ENCODE measurements around the gene XPNPEP3.
"Not testable (repeated sequence)": the region's sequence is repeated elsewhere in the genome, so short reads cannot be mapped to it uniquely, and the experiment has no call there.

The XPNPEP3 gene

DNA sequence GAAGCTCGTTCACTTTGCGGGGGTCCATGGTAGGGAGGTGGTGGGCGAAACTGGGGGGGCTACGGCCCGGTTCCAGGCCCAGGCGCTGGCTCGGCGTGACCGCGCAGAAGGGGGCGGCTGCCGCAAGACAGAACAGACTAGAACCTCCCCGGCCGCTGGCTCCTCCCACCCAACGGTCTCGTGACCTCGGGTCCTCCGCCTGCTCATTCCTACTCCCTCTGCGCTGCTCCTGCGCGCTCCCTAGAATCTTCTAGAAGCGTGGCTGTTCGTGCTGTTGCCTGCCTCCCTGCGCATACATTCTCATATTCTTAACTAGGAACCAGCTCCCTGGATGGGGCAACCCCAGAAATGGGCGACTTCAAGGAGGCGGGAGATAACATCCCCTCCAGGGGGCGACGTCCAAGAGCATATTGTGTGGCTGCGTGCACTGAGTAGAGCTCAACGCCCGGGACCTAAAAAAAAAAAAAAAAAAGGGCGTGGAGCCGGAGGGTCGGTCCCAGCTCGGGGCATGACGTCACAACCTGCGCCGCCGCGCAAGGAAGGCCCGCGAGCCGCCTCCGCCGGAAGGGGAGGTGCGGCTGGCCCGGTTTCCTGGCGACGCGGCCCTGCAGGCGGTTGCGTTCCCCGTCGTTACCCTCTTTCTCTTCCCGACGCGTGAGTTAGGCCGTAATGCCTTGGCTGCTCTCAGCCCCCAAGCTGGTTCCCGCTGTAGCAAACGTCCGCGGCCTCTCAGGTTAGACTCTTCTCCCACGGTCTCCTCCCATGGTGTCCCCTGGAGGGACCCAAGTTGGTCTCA, at the start of gene XPNPEP3, which contains the start of gene ST13:
Gene XPNPEP3, plus strand, starts transcription at position 636 of the 796 bp plus-strand sequence. Its CDS starts 34 bp downstream, at position 670.
Gene ST13, minus strand, starts transcription at position 127 of the 796 bp plus-strand sequence. Its CDS starts 99 bp downstream, at position 28.
- in situ Hi-C loops (cut with HindIII; ENCODE audit: low sequenced_read_pairs): no loop called here

DNA sequence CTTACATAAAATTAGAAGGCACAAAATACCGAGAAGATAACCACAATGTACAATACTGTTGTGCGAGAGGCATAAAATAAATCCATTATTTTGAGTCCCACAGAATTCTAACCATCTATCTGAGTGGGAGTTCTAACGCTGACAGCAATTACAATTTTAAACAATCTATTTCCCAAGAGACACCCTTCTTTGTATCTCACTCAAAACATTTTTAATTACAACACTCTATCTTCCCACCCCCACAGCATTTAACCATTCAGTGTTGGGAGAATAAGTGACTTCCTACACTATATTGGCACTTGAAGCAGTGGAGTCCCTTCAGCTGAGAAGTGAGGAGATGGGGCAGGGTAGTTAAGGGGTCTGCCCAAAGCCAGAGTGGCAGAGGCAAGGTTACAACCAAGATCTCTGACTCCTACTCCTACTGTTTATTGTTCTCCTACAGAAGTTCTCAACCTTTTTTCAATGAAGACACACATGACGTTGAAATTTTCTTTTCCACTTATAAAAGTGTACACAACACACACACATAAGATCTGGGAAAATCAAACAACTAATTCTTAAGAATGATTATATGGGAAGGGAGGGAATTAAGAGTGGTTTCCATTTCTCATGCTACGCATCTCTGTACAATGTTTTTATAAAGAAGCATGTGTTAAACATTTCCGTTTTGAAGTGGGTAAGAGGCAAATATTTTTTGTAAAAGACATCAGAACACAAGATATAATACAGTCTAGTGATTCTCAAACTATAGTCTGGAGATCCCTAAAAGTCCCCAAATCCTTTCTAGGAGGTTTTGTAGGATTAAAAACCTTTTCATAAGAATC, 48.7 kb upstream of the XPNPEP3 start:
- in situ Hi-C loops (cut with HindIII; ENCODE audit: low sequenced_read_pairs): no loop called here

DNA sequence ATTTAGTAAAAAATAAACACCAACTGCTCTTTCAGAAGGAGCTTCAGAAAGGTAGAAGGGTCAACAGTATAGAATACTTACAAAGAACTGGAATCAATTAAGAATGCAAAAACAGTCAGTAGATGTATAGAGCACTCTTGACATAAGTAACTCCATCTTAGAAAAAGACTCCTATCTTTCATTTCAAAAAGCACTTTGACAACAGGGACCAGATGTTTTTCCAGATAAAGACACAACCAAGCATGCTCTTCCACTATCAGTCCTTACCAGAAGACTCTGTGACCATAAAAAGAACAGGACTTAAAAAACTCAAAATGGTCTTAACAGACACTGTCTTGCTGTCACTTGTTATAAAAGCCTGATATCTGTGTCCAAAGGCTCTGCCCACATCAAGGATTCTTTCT, 43.0 kb upstream of the XPNPEP3 start:
- in situ Hi-C loops (cut with HindIII; ENCODE audit: low sequenced_read_pairs): no loop called here

DNA sequence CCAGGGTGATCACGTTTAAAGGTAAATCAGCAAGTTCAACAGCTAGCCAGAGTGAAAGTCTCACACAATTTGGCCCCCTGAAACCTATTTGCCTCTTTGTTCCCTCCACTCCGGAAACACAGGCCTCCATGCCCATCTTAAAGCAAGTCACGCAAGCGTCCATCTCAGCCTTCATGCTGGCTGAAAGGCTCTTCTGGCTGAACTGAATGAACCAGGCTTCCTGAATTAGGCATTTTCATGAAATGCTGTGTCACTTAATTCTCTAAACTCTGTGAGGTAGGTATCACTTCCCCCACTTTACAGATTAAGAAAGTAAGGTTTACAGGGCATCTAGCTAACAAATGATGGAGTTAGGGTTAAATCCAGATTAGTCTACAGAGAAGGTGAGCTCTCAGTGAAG, 39.2 kb upstream of the XPNPEP3 start:
- in situ Hi-C loops (cut with HindIII; ENCODE audit: low sequenced_read_pairs): no loop called here

DNA sequence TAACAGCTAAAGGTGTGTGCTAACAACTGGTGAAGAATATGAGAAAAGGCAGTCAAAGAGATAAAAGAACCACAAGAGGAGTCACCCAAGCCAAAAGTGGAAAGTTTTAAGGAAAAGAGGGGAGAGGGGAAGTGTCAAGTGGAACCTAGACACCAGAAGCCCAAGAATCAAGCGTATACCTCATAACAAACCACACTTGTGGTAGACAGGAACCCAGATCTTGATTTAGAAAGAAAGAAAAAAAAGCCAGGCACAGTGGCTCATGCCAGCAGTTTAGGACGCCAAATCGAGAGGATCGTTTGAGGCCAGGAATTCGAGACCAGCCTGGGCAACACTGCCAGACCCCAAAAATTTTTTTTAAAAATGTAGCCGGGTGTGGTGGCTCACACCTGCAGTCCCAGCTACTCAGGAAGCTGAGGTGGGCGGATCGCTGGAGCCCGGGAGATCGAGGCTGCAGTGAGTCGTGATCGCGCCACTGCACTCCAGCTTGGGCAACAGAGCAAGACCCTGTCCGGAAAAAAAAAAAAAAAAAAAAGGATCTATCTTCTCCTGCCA, 38.7 kb upstream of the XPNPEP3 start:
- in situ Hi-C loops (cut with HindIII; ENCODE audit: low sequenced_read_pairs): no loop called here

DNA sequence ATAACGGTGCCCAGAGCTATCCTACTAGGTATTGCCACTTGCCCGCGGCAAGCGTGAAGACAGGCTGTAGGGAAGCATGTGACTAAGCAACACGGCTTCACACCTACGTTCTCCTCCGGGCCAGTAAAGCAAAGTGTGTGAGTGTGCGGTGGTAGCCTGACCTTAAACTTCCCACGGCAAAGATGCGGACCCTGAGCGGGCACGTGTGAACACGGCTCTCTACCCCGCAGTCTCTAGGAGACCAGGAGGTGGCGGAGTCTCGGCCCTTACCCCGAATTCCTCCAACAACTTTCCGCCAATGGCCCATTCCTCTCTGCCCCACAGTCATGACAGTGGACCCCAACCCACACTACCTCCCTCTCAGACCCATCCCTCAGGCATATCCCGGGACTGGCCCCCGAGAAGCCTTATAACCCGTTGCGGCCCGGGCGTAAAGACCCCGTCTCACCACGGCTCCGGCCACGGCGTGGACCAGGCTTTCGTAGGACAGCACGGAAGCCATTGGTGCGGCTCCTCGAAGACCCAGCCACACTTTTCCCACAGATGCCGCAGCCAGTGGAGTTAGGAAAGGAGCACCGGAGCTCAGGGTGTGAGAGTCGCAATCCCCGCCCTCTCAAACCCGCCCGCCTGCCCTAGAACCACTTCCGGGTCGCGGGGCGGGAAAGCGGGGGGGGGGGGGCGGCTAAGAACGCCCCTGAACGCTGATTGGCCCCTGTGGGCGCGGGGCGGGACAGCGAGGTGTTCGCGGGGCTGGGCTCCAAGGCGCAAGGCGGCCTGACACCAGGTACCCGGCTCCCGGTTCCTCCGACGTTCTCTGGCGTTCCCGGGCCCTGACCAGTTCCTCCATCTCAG, 38.0 kb upstream of the XPNPEP3 start, which contains the start of gene SLC25A17:
Gene SLC25A17, minus strand, starts transcription at position 600 of the 852 bp plus-strand sequence. Its CDS starts 98 bp downstream, at position 502.
- in situ Hi-C loops (cut with HindIII; ENCODE audit: low sequenced_read_pairs): no loop called here

DNA sequence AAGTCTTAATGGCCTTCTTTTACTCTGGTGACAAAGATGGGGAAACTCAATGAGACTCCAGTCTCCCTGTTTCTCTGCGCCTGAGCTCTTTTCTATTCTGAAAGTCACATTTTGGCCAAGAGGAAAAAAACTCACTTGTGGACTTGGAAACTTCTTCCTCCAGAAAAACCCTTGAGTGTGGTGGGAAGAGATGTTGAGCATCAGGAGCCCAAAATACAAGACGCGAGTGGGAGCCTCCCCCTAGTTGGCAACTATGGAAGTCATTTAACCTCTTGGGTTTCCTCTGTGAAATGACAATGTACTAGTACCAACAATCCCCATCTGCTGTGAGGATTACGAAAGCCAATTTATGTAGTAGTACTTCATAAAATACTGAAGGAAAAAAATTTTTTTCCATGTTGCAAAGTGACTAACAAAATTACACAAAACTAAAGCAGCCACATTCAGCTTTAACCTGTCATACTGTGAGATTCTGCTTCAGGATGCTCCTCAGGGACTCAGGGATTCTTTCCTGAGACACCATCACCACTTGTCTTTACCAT, 37.3 kb upstream of the XPNPEP3 start:
- in situ Hi-C loops (cut with HindIII; ENCODE audit: low sequenced_read_pairs): no loop called here

DNA sequence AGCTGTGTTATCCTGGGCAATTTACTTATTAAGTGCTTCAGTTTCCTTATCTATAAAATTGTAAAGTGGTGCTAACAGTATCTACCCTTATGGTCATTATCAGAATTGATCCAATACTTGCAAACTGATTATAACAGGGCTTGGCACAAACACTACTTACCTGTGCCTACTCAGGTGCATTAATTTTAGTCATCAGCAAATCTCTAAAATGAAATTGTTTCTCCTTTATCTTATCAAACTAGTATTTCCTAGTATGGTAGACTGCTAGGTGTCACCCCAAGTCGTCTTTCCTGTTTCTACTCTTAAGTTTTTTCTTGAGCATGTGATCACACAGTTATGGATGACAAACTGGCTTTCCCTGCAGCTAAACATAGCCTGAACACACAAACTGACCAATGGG, 33.5 kb upstream of the XPNPEP3 start:
- in situ Hi-C loops (cut with HindIII; ENCODE audit: low sequenced_read_pairs): no loop called here

DNA sequence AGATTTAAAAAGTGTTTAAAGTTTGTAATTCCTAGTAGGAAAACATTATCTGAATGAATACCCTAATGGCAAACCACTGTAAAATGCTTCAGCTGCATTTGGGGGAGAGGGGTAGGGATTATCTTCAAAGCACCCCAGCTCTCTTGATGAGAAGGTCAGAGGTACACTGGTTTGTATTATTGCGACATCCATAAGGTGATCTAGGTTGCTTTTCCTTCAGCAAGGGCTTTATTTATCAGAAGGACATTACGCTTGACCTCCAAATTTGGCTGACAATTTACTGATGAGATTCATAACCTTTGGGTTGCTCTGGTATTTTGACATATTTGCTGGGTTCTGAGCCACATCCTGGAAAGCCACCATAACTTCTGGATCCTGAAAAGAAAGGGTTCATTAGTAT, 30.7 kb upstream of the XPNPEP3 start:
- in situ Hi-C loops (cut with HindIII; ENCODE audit: low sequenced_read_pairs): not testable (repeated sequence)

DNA sequence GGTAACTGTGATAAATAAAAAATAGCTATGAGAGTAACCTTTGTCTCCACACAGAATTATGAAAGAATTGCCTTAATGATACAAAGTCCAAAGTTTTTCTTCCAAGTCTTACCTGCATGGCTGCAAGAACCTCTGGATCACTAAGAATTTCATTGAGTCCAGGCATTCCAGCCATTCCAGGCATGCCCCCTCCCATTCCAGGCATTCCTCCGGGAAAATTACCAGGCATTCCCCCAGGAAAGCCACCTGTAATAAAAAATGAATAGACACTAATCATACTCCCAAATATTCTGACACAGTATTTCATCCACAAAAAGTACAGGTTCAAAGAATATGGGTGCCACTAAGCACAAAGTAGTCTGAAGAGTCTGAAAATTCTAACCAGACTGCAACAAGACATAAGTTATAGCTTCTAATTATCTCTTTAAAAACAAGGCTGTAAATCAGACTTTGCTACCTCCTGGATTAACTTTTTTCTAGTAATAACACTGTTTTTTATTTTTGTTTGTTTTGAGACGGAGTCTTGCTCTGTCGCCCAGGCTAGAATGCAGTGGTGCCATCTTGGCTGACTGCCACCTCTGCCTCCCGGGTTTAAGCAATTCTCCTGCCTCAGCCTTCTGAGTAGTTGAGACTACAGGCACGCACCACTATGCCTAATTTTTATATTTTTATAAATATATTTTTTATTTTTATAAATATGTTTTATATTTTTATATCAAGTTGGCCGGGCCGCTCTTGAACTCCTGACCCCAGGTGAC, 29.8 kb upstream of the XPNPEP3 start:
- in situ Hi-C loops (cut with HindIII; ENCODE audit: low sequenced_read_pairs): no loop called here

DNA sequence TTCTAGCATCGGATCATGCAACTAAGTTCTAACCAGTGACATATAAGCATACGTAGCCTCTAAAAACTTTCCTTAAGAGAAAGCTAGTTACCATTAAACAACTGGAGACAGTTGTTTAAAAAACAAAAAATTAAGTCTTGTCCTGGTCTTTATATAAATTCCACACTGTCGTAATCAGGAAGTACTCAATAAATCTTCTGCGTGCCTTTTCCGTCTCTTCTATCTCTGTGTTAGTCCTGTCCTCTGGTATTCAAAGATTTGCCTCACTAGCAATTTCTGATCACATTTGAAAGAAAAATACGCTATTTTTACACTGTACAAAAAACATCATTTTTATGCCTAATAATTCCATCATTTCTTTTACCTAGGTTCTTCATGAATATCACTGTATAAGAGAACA, 27.8 kb upstream of the XPNPEP3 start:
- in situ Hi-C loops (cut with HindIII; ENCODE audit: low sequenced_read_pairs): no loop called here

DNA sequence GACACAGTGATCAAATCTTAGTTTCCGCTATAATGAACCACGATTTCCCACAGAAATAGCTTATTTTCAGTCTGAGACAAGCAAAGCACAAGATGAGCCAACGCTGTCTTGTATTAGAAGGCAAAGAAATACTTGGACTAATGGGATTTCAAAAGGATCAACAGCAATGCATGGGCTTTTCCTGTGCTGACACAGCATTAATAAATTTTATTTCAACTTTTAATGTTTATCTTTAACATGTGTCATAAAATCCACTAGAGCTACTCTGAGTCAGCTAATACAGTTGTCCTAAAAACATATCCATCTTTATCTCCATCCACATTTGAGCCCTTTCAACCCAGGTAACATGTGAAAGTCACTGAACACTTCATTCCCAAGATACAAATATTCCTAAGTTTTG, 22.3 kb upstream of the XPNPEP3 start:
- in situ Hi-C loops (cut with HindIII; ENCODE audit: low sequenced_read_pairs): loop anchor here (5.0 kb wide), 1 partner anchor 58 kb away; no protein-coding TSS in a partner anchor

DNA sequence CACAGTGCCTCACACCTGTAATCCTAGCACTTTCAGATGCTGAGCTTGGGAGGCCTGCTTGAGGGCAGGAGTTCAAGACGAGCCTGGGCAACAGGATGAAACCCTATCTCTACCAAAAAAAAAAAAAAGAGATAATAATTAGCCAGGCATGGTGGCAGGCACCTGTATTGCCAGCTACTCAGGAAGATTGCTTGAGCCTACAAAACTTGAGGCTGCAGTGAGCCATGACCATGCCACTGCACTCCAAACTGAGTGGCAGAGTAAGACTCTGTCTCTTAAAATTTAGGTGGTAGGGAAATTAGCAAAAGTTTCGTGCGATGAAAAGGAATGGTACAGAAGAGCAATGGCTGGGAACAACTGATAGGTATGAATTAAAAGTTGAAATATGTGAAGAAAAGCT, 18.5 kb upstream of the XPNPEP3 start:
- in situ Hi-C loops (cut with HindIII; ENCODE audit: low sequenced_read_pairs): loop anchor here (5.0 kb wide), 1 partner anchor 54 kb away; no protein-coding TSS in a partner anchor

DNA sequence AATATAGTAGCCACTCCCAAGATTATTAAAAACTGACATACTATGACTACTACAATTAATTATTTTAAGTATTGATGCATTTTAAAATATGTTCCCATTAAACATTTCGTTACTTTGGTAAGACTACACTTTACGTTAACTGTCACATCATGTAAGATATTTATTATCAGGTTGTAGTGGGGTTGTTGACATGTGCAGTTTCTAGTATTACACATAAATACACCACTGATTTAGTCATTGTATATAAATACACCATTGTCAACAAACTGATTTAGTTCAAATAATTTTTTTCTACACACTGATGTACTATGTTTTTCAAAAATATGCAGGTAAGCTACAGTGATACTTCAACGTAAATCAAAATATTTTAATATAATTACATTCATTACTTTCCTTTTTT, 12.0 kb upstream of the XPNPEP3 start:
- in situ Hi-C loops (cut with HindIII; ENCODE audit: low sequenced_read_pairs): loop anchor here (5.0 kb wide), 1 partner anchor 48 kb away; no protein-coding TSS in a partner anchor

DNA sequence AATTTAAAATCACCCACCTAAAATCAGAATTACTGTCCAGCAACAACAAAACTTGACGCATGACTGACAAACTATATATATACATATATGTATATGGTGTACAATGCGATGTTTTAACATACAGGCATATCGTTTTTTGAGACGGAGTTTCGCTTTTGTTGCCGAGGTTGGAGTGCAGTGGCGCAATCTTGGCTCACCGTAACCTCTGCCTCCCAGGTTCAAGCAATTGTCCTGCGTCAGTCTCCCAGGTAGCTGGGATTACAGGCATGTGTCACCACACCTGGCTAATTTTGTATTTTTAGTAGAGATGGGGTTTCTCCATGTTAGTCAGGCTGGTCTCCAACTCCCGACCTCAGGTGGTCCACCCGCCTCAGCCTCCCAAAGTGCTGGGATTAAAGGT, 11.1 kb upstream of the XPNPEP3 start:
- in situ Hi-C loops (cut with HindIII; ENCODE audit: low sequenced_read_pairs): loop anchor here (5.0 kb wide), 1 partner anchor 49 kb away; no protein-coding TSS in a partner anchor

DNA sequence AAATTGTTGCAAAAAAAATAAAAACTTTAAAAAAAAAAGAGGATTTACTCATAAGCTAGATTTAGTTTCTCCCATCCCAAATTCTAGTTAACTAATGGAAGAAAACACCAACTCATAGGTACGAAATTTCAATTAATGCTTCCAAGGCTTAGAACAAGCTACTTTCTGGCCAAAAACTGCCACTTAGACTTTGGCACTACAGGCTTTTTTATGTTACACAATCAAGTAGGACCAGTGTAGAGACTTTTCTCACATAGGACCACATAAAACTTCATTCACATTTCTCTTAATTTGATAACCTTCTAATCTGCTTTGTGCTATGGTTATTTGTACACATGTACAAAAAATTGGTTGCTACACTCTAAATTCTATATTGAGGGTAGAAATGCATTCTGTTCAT, 3.6 kb upstream of the XPNPEP3 start:
- in situ Hi-C loops (cut with HindIII; ENCODE audit: low sequenced_read_pairs): no loop called here

DNA sequence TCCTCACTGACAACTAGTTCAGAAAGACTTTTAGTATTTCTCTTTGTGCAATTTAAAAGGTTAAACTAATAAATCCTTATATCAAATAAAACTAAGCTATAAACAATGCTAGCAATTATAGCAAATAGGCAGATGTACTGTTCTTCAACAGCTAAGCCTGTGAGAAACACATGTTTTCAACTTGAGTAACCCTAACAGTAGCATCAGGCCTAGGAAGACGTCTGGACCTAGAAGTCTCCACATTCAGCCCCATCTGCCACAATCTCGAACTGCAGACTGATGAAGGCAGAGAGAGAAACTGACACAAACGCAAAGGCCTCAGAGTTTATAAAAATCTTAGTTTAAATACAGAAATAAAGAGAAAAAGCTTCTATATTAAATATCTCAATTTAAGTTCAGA, 3.0 kb upstream of the XPNPEP3 start:
- in situ Hi-C loops (cut with HindIII; ENCODE audit: low sequenced_read_pairs): no loop called here

DNA sequence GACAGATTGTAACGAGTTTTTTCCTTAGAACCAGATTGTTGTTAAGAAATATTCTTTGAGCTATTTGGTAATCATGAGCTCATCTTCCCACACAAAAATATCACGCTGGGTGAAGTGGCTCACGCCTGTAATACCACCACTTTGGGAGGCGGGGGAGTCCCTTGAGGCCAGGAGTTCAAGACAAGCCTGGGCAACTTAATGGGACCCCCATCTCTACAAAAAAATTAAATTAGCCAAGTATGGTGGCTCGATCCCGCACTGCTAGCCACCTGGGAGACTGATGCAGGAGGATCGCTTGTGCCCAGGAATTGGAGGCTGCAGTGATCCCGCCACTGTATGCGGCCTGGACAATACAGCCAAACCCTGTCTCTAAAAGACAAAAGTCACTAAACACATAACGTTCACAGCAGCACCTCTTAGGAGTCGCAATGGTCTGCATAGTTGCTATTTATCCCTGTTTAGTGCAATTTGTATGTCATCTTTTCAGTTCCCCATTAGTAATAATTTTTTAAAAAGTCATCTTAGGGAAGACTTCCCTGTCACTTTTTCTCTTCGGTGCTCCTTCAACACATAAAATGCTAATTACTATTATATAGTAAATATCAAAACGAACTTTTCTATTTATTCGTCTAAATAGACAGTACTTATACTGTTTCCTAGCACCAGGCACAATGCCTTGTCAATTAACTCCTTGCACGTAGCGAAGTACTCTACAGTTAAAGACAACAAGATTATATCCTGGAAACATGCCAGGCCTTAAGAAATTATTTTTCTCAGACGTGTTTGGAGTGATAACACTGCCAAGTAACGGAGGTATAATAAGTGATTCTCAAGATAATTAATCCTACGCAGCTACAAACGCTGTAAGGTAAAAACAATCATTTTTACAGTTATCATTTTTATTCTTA, 1.6 kb upstream of the XPNPEP3 start:
- in situ Hi-C loops (cut with HindIII; ENCODE audit: low sequenced_read_pairs): no loop called here

All from endothelial cell of hepatic sinusoid (primary cell).